ENCODE data around the gene ARMH1.

DNA sequence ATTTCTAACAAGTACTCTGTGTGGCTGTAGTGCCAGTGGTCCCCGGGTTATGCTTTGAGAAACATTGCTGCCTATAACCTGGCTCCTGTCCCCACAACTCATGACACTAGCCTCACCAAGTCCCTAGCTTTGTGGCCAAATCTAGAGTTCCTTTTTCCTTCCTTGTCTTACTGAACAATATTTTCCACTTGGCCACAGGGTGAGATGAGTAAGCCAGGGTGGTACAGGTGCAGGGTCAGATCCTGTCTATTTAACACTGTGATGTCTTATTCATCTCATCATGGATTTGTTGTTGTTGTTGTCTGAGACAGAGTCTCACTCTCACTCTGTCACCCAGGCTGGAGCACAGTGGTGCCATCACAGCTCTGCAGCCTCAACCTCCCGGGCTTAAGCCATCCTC is 18.6 kb downstream of the ARMH1 start:
- TF ChIP-seq, protein P1, sequence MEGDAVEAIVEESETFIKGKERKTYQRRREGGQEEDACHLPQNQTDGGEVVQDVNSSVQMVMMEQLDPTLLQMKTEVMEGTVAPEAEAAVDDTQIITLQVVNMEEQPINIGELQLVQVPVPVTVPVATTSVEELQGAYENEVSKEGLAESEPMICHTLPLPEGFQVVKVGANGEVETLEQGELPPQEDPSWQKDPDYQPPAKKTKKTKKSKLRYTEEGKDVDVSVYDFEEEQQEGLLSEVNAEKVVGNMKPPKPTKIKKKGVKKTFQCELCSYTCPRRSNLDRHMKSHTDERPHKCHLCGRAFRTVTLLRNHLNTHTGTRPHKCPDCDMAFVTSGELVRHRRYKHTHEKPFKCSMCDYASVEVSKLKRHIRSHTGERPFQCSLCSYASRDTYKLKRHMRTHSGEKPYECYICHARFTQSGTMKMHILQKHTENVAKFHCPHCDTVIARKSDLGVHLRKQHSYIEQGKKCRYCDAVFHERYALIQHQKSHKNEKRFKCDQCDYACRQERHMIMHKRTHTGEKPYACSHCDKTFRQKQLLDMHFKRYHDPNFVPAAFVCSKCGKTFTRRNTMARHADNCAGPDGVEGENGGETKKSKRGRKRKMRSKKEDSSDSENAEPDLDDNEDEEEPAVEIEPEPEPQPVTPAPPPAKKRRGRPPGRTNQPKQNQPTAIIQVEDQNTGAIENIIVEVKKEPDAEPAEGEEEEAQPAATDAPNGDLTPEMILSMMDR (IDR thresholded peaks at IDR 0.05), result no peak
- no peak for TF ChIP-seq EZH2 (IDR thresholded peaks at IDR 0.05; ENCODE audit: borderline replicate concordance, insufficient read depth, low read depth, low read length, poor library complexity, severe bottlenecking)

Measured in B cell (primary cell).